Calu3 (cell line): ENCODE data around the gene CHTOP. TPM values are rescaled to one million over a fixed set of nuclear protein-coding genes. Genes with fewer than 3 reads are reported as not detected.
A peak's percentile ranks its signal among the peaks of the same experiment; 100 is the strongest.

Source experiments
- BruUV-seq: library from RNA; stranded (reverse); fragments of 400-500 nt; replicated peaks from 2 replicates; lab custom pipeline; 2021; lab: Mats Ljungman, UMichigan
- CTCF ChIA-PET: fragments of 300-600 bp; sonication (Branson Sonifier 250); formaldehyde crosslinking; loops from one replicate; lab custom pipeline; 2022; ENCODE audit warnings: antibody characterized with exemption; lab: Charles Lee
- DNase-seq: peaks from one replicate; pipeline ENCODE4 v3.0.0; 2022
- H3K27ac Mint-ChIP-seq: one replicate; pipeline ENCODE4 v1.8.0; 2022; ENCODE audit warnings: mixed read lengths; ENCODE audit not compliant: unreplicated experiment
- H3K27me3 Mint-ChIP-seq: one replicate; pipeline ENCODE4 v1.8.0; 2022; ENCODE audit warnings: mixed read lengths; ENCODE audit not compliant: unreplicated experiment
- H3K36me3 Mint-ChIP-seq: one replicate; pipeline ENCODE4 v1.8.0; 2022; ENCODE audit warnings: mild to moderate bottlenecking, moderate library complexity, mixed read lengths; ENCODE audit not compliant: insufficient read depth, unreplicated experiment
- H3K4me1 Mint-ChIP-seq: one replicate; pipeline ENCODE4 v1.8.0; 2022; ENCODE audit warnings: mild to moderate bottlenecking, low read depth, mixed read lengths; ENCODE audit not compliant: unreplicated experiment
- H3K4me3 Mint-ChIP-seq: one replicate; pipeline ENCODE4 v1.8.0; 2022; ENCODE audit warnings: mild to moderate bottlenecking, low read depth, moderate library complexity, mixed read lengths; ENCODE audit not compliant: unreplicated experiment
- H3K9me3 Mint-ChIP-seq: one replicate; pipeline ENCODE4 v1.8.0; 2022; ENCODE audit warnings: low read depth, mixed read lengths; ENCODE audit not compliant: unreplicated experiment
- intact Hi-C: fragments of 100-400 bp; cut with micrococcal nuclease; formaldehyde crosslinking; loops from one replicate; pipeline ENCODE4 v1.10.0; 2022; ENCODE audit not compliant: unreplicated experiment
- total RNA-seq: library from RNA; stranded (reverse); gene quantifications from 2 replicates; pipeline ENCODE4 v1.2.3, GENCODE V29; 2022
- TF ChIP-seq, protein P1 (sequence below): fragments of 200-600 bp; IDR thresholded peaks from one replicate; pipeline ENCODE4 v1.8.0; 2022; ENCODE audit warnings: antibody characterized with exemption; ENCODE audit not compliant: unreplicated experiment

The CHTOP gene
- total RNA-seq, 1 experiment from 2014 or later: 100 TPM

DNA sequence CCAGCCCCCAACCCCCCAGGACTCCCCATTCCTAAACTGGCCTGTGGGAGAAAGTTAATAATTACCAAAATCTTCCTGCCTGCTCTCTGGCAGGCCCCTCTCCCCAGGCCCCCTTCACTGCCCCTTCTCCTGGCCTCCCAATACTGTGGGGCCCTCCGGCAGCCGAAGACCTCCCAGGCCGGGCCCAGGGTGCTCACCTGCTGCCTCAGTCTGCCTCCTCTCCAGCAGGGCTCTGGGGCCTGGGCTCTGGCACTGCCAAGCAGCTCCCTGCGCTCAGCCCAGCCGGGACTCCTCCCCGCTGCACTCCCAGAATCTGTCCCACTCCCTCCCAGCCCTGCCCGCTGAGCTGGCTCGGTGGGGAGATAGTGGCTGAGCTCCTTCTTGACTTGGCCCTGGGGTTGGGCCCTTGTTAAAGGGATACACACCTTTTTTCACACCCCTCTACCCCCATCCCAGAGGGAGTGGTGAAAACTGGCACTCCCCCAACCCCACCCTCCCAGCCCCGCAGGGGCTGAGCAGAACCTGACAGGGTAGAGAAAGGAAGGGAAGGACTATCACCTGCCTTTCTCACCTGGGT lies 21.0 kb upstream of the CHTOP start, which contains the start of gene S100A16:
TSS of gene S100A16 (minus strand) at position 383 of the 577 bp plus-strand sequence. CDS start 4,986 bp downstream, outside the sequence.
- Mint-ChIP-seq H3K36me3 (peaks cover 89% of the 10 kb centered on the region), H3K27ac (peak within 1 kb of the TSS; percentile 71), H3K27me3 (no peaks in the 10 kb centered on the region), H3K4me3 (peak within 1 kb of the TSS; percentile 90), H3K4me1 (peaks cover 84% of the 10 kb centered on the region), H3K9me3 (no peaks in the 10 kb centered on the region)
- BruUV-seq: no TSS peak
- intact Hi-C loops: no loop called here
- TF ChIP-seq, protein P1, sequence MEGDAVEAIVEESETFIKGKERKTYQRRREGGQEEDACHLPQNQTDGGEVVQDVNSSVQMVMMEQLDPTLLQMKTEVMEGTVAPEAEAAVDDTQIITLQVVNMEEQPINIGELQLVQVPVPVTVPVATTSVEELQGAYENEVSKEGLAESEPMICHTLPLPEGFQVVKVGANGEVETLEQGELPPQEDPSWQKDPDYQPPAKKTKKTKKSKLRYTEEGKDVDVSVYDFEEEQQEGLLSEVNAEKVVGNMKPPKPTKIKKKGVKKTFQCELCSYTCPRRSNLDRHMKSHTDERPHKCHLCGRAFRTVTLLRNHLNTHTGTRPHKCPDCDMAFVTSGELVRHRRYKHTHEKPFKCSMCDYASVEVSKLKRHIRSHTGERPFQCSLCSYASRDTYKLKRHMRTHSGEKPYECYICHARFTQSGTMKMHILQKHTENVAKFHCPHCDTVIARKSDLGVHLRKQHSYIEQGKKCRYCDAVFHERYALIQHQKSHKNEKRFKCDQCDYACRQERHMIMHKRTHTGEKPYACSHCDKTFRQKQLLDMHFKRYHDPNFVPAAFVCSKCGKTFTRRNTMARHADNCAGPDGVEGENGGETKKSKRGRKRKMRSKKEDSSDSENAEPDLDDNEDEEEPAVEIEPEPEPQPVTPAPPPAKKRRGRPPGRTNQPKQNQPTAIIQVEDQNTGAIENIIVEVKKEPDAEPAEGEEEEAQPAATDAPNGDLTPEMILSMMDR: no peak
- DNase-seq: peak; percentile 88
- CTCF ChIA-PET: interaction anchor here (0.6 to 9.3 kb wide), 13 partner anchors 15 to 374 kb away, joined by 3 to 99 read pairs (median 4); partner anchors contain the start of genes CHTOP, S100A1, S100A13 and S100A5

- CTCF ChIA-PET: interaction anchor here (0.9 to 9.3 kb wide), 8 partner anchors 14 to 73 kb away, joined by 3 to 99 read pairs (median 8); partner anchors contain the start of genes CHTOP, S100A1, S100A13 and S100A5
- H3K27me3 Mint-ChIP-seq: no peaks in the 10 kb centered on the region
- DNase-seq: no peak
- H3K9me3 Mint-ChIP-seq: no peaks in the 10 kb centered on the region
- TF ChIP-seq, protein P1: no peak
- H3K27ac Mint-ChIP-seq: peak overlapping the region; percentile 71
- H3K4me3 Mint-ChIP-seq: peak overlapping the region; percentile 90
- H3K4me1 Mint-ChIP-seq: peaks cover 84% of the 10 kb centered on the region
- intact Hi-C loops: no loop called here
- H3K36me3 Mint-ChIP-seq: peaks cover 83% of the 10 kb centered on the region
- no TSS peak for BruUV-seq
These were observed 20.5 kb upstream of the CHTOP start for GRCh38 chr1:153613406-153613805.

- intact Hi-C loops: no loop called here
- Mint-ChIP-seq H3K9me3 (no peaks in the 10 kb centered on the region), H3K27ac (peak overlapping the region; percentile 28), H3K4me3 (peak overlapping the region; percentile 22), H3K36me3 (peaks cover 74% of the 10 kb centered on the region), H3K4me1 (peaks cover 75% of the 10 kb centered on the region), H3K27me3 (no peaks in the 10 kb centered on the region)
- TF ChIP-seq, protein P1: no peak
- no TSS peak for BruUV-seq
- no peak for DNase-seq
- CTCF ChIA-PET: interaction anchor here (0.8 to 9.3 kb wide), 4 partner anchors 8 to 44 kb away, joined by 3 to 99 read pairs (median 14); partner anchors contain the start of genes S100A1 and S100A13
These were observed 19.5 kb upstream of the CHTOP start for GRCh38 chr1:153614189-153614900.

DNA sequence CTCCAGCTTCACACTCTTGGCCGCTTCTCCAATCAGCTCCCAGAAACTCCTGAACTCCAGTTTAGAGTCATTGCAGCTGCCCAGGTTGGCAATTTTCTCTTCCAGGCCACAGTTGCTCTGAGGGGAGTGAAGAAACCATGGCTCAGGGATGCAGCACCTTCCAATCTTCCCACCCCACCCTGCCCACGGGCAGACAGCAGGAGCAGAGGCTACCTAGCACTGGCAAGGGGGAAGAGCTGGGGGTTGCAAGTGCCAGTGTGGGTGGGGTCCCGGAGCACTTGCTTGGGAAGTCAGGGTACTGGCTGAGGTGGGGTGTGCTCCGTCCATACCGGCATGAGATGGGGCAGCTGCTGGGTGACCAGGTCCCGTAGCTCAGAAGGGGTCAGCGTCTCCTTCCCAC lies 19.0 kb upstream of the CHTOP start:
- Mint-ChIP-seq H3K27ac (peak overlapping the region; percentile 28), H3K4me3 (peak overlapping the region; percentile 22), H3K9me3 (no peaks in the 10 kb centered on the region), H3K4me1 (peaks cover 69% of the 10 kb centered on the region), H3K27me3 (no peaks in the 10 kb centered on the region), H3K36me3 (peaks cover 73% of the 10 kb centered on the region)
- BruUV-seq: no TSS peak
- CTCF ChIA-PET: interaction anchor here (0.8 to 9.3 kb wide), 5 partner anchors 8 to 44 kb away, joined by 3 to 99 read pairs (median 14); partner anchors contain the start of genes CHTOP, S100A1 and S100A13
- TF ChIP-seq, protein P1: no peak
- intact Hi-C loops: no loop called here
- no peak for DNase-seq
